ENCODE results near the gene ARMH4. TPM values are rescaled to one million over a fixed set of nuclear protein-coding genes. Genes with fewer than 3 reads are reported as not detected.

Gene ARMH4
- total and polyA plus RNA-seq, 7 donors = 0.17 to 3.2 (median 0.74) TPM

DNA sequence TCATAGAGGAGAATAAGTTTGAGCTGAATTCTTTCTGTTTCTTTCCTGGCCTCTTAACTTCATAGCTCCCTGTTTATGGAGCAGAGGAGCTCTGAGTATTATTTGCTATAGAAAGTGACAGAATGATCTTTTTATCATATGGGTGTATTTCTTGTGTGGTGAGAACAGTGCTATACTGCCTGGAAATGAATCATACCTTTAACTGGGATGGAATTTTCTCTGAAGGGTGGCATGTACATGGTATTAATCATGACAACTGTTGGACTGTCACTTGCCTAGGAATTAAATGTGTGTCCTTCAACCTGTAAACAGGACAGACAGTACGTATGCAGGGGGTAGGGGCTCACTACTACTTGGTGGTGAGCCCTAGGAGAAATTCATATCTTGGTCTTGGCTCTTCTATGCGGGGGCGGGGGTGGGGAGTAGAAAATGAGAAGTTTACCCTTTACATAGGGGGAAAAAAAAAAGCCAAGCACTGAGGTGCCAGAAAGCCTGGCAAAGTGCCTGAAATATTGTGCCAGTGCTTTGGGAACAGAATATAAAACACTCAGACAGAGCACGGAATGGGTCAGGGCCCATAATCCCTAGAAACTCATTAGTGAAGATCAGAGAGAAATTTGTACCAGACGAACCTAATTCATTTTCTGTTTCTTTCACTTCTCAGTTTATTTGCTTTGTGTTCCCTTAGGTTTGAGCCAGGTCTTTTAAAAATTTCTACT is 33.8 kb downstream of the ARMH4 start:
- no peak overlapping the region for H3K4me3 ChIP-seq
- no peak for DNase-seq
- no peaks in the 10 kb centered on the region for H3K4me1 ChIP-seq
- no peaks in the 10 kb centered on the region for H3K9me3 ChIP-seq
- intact Hi-C loops (cut with DNase I) = no loop called here
- TF ChIP-seq, protein P1, sequence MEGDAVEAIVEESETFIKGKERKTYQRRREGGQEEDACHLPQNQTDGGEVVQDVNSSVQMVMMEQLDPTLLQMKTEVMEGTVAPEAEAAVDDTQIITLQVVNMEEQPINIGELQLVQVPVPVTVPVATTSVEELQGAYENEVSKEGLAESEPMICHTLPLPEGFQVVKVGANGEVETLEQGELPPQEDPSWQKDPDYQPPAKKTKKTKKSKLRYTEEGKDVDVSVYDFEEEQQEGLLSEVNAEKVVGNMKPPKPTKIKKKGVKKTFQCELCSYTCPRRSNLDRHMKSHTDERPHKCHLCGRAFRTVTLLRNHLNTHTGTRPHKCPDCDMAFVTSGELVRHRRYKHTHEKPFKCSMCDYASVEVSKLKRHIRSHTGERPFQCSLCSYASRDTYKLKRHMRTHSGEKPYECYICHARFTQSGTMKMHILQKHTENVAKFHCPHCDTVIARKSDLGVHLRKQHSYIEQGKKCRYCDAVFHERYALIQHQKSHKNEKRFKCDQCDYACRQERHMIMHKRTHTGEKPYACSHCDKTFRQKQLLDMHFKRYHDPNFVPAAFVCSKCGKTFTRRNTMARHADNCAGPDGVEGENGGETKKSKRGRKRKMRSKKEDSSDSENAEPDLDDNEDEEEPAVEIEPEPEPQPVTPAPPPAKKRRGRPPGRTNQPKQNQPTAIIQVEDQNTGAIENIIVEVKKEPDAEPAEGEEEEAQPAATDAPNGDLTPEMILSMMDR (IDR thresholded peaks at IDR 0.05) = no peak
- H3K36me3 ChIP-seq (ENCODE audit: insufficient read depth in 1 of 2, low read depth in 1 of 2) = no peaks in the 10 kb centered on the region
- no peak for ATAC-seq
- no peaks in the 10 kb centered on the region for H3K27me3 ChIP-seq (ENCODE audit: insufficient read depth in 3 of 3, low read length in 2 of 3)
- no peak overlapping the region for H3K27ac ChIP-seq
- 44 to 53% (median 45%) methylated on average over 5 of the region's 5 CpGs for WGBS, 3 donors

DNA sequence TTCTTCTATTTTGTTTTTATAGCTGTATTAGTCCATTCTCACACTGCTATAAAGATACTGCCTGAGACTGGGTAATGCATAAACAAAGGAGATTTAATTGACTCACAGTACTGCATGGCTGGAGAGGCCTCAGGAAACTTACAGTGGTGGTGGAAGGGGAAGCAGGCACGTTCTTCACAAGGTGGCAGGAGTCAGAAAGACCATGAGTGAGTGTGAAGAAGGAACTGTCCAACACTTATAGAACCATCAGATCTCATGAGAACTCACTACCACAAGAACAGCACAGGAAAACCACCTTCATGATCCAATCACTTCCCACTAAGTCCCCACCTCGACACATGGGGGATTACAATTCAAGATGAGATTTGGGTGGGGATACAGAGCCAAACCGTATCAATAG is 42.3 kb downstream of the ARMH4 start:
- WGBS, 3 donors = 46 to 56% (median 50%) methylated on average over 3 of the region's 3 CpGs
- Histone ChIP-seq H3K27me3 (ENCODE audit: insufficient read depth in 3 of 3, low read length in 2 of 3) (no peaks in the 10 kb centered on the region), H3K4me3 (no peak overlapping the region), H3K36me3 (ENCODE audit: insufficient read depth in 1 of 2, low read depth in 1 of 2) (no peaks in the 10 kb centered on the region), H3K27ac (no peak overlapping the region), H3K4me1 (no peaks in the 10 kb centered on the region), H3K9me3 (no peaks in the 10 kb centered on the region)
- ATAC-seq = no peak
- TF ChIP-seq, protein P1 (IDR thresholded peaks at IDR 0.05) = no peak
- intact Hi-C loops (cut with DNase I) = loop anchor here (2.0 to 10.0 kb wide), 3 partner anchors 53 to 255 kb away; no protein-coding TSS in a partner anchor
- no peak for DNase-seq

DNA sequence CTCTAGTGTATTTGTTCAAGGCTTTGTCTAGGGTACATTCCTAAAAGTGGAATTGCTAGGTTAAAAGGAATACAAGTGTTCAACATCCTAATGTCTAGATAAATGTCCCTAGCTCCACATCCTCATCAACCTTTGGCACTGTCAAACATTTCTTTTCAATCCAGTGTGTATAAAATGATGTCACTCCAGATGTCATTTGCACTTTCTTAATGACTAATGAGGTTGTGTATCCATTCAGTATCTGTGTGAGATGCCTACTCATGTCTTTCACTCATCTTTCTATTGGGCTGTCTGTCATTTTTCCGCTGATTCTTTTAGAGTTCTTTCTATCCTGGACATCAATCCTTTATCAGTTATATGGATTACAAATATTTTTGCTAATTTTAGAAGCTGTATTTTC is 43.3 kb downstream of the ARMH4 start:
- no peaks in the 10 kb centered on the region for H3K9me3 ChIP-seq
- no peak for DNase-seq
- no peak overlapping the region for H3K27ac ChIP-seq
- WGBS, 3 donors = 92 to 100% (median 97%) methylated on average over 1 of the region's 1 CpG
- H3K36me3 ChIP-seq (ENCODE audit: insufficient read depth in 1 of 2, low read depth in 1 of 2) = no peaks in the 10 kb centered on the region
- TF ChIP-seq, protein P1 (IDR thresholded peaks at IDR 0.05) = no peak
- no peak overlapping the region for H3K4me3 ChIP-seq
- no peaks in the 10 kb centered on the region for H3K4me1 ChIP-seq
- intact Hi-C loops (cut with DNase I) = loop anchor here (2.0 to 10.0 kb wide), 2 partner anchors 58 to 256 kb away; no protein-coding TSS in a partner anchor
- no peaks in the 10 kb centered on the region for H3K27me3 ChIP-seq (ENCODE audit: insufficient read depth in 3 of 3, low read length in 2 of 3)
- no peak for ATAC-seq

DNA sequence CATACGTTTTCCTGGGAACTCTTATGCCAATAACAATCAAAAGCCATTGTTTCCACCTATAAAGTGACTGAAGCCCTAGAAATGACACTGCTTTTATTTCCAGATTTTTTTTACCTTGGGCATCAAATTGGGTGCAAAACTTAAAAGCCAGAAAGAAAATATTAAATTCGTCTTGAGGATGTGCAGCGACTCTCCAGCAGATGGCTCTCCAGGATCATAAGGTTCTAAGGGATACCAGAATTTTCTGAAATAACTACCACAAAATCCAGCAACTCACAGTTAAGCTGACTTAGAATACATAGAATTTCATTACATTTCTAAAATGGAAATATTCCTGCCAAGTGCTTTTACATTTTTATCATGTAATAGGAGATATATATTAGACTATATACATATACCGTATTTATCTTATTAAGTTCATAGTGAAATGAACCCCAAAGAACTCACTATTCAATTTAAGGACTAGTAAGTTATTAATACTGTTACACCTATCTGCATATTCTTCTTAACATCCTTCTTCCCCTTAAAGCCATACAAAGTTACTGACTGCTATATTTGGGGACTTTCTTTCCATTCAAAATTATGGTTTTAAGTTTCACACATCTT is 44.0 kb downstream of the ARMH4 start:
- ATAC-seq = peak in 3 of 4 donors; percentile 45 to 67 (median 51)
- intact Hi-C loops (cut with DNase I) = loop anchor here (2.0 to 10.0 kb wide), 2 partner anchors 59 to 257 kb away; no protein-coding TSS in a partner anchor
- no peaks in the 10 kb centered on the region for H3K4me1 ChIP-seq
- DNase-seq = no peak
- H3K4me3 ChIP-seq = no peak overlapping the region
- H3K27me3 ChIP-seq (ENCODE audit: insufficient read depth in 3 of 3, low read length in 2 of 3) = no peaks in the 10 kb centered on the region
- H3K36me3 ChIP-seq (ENCODE audit: insufficient read depth in 1 of 2, low read depth in 1 of 2) = no peaks in the 10 kb centered on the region
- H3K27ac ChIP-seq = no peak overlapping the region
- whole genome bisulfite sequencing, 3 donors = 25 to 29% (median 26%) methylated on average over 4 of the region's 4 CpGs
- no peaks in the 10 kb centered on the region for H3K9me3 ChIP-seq
- TF ChIP-seq, protein P1 (IDR thresholded peaks at IDR 0.05) = peak; percentile 80

Measured in psoas muscle (tissue), 8 donors.